ENCODE measurements around the gene SHMT2.

The SHMT2 gene

GRCh38 chr12:57198329-57198728, 31.2 kb upstream of the SHMT2 start:
- no peak for DNase-seq (ENCODE audit: low read depth)

GRCh38 chr12:57199191-57199590, 30.3 kb upstream of the SHMT2 start:
- no peak for DNase-seq (ENCODE audit: low read depth)

GRCh38 chr12:57200497-57200896, 29.0 kb upstream of the SHMT2 start:
- DNase-seq (ENCODE audit: low read depth), result no peak

GRCh38 chr12:57201219-57201618, 28.3 kb upstream of the SHMT2 start:
- DNase-seq (ENCODE audit: low read depth), result no peak

- no peak for DNase-seq (ENCODE audit: low read depth)
These were observed 27.9 kb upstream of the SHMT2 start for GRCh38 chr12:57201631-57202030.

GRCh38 chr12:57202321-57202720, 27.2 kb upstream of the SHMT2 start:
- DNase-seq (ENCODE audit: low read depth), result no peak

- DNase-seq (ENCODE audit: low read depth), result no peak
These were observed 26.3 kb upstream of the SHMT2 start for GRCh38 chr12:57203201-57203600.

- no peak for DNase-seq (ENCODE audit: low read depth)
These were observed 25.7 kb upstream of the SHMT2 start for GRCh38 chr12:57203791-57204190.

GRCh38 chr12:57204454-57204853, 25.1 kb upstream of the SHMT2 start:
- DNase-seq (ENCODE audit: low read depth), result no peak

- no peak for DNase-seq (ENCODE audit: low read depth)
These were observed 24.3 kb upstream of the SHMT2 start for GRCh38 chr12:57205186-57205585.

- no peak for DNase-seq (ENCODE audit: low read depth)
These were observed 23.6 kb upstream of the SHMT2 start for GRCh38 chr12:57205931-57206330.

GRCh38 chr12:57207731-57208630, 21.5 kb upstream of the SHMT2 start:
- DNase-seq (ENCODE audit: low read depth), result no peak

GRCh38 chr12:57208631-57209282, 20.8 kb upstream of the SHMT2 start:
- DNase-seq (ENCODE audit: low read depth), result no peak

GRCh38 chr12:57209916-57210315, 19.6 kb upstream of the SHMT2 start:
- DNase-seq (ENCODE audit: low read depth), result no peak

GRCh38 chr12:57210461-57210860, 19.1 kb upstream of the SHMT2 start:
- no peak for DNase-seq (ENCODE audit: low read depth)

- no peak for DNase-seq (ENCODE audit: low read depth)
These were observed 18.4 kb upstream of the SHMT2 start for GRCh38 chr12:57210926-57211692.

- no peak for DNase-seq (ENCODE audit: low read depth)
These were observed 17.5 kb upstream of the SHMT2 start for GRCh38 chr12:57211791-57212700.

- DNase-seq (ENCODE audit: low read depth), result no peak
These were observed 16.8 kb upstream of the SHMT2 start for GRCh38 chr12:57212701-57213057.

GRCh38 chr12:57213058-57213715, 16.3 kb upstream of the SHMT2 start:
- DNase-seq (ENCODE audit: low read depth), result peak; percentile 70

GRCh38 chr12:57213763-57214397, 15.6 kb upstream of the SHMT2 start:
- no peak for DNase-seq (ENCODE audit: low read depth)

GRCh38 chr12:57214398-57214781, 15.1 kb upstream of the SHMT2 start:
- peak; percentile 46 for DNase-seq (ENCODE audit: low read depth)
